GM12873 (cell line): ENCODE results near the gene RNU6-9.

Experiments used
- CTCF ChIP-seq: IDR thresholded peaks from 2 replicates; pipeline ENCODE4 v1.5.1; 2012; ENCODE audit warnings: low read depth, mild to moderate bottlenecking, moderate library complexity, low read length, control low read depth; ENCODE audit not compliant: insufficient read depth; ENCODE audit errors: missing control alignments

RNU6-9 gene

GRCh38 chr19:858868-859843 lies 34.1 kb upstream of the RNU6-9 start, which contains the start of gene CFD:
Gene CFD (plus strand): TSS chr19:859664. CDS start chr19:859690, 26 bp downstream.
- TF ChIP-seq CTCF: no peak

- no peak for TF ChIP-seq CTCF
Observed at GRCh38 chr19:861141-861755, 32.0 kb upstream of the RNU6-9 start.

GRCh38 chr19:861756-862580 lies 31.3 kb upstream of the RNU6-9 start:
- TF ChIP-seq CTCF: no peak

GRCh38 chr19:862581-863314 lies 30.5 kb upstream of the RNU6-9 start:
- no peak for TF ChIP-seq CTCF

GRCh38 chr19:863315-863620 lies 30.0 kb upstream of the RNU6-9 start:
- TF ChIP-seq CTCF: no peak

GRCh38 chr19:866769-867300 lies 26.4 kb upstream of the RNU6-9 start:
- no peak for TF ChIP-seq CTCF
